22Rv1 (cell line): ENCODE data around the gene MORN3.
"Not testable (repeated sequence)": the region's sequence is repeated elsewhere in the genome, so short reads cannot be mapped to it uniquely, and the experiment has no call there.

Experiments
- CTCF ChIP-seq: fragments of 450-650 bp; IDR thresholded peaks from 2 replicates; pipeline ENCODE4 v1.5.1; 2017; ENCODE audit warnings: mild to moderate bottlenecking
- ZFX ChIP-seq: fragments of 450-650 bp; IDR thresholded peaks from 2 replicates; pipeline ENCODE4 v1.6.1; 2017; ENCODE audit warnings: antibody characterized with exemption, borderline replicate concordance

- not testable (repeated sequence) for TF ChIP-seq ZFX, CTCF
Observed at GRCh38 chr12:121715055-121715454, 45.6 kb upstream of the MORN3 start.
